C4-2B (cell line): ENCODE results near the gene ZNF775.

Source experiments
- H3K27ac ChIP-seq: fragments of 450-650 bp; 2 replicates; pipeline ENCODE4 v1.5.1; 2017
- CTCF ChIP-seq: fragments of 450-650 bp; conservative IDR thresholded peaks from 2 replicates; pipeline ENCODE4 v1.5.1; 2017; ENCODE audit warnings: mild to moderate bottlenecking
- ZFX ChIP-seq: fragments of 450-650 bp; IDR thresholded peaks from 2 replicates; pipeline ENCODE4 v1.6.1; 2017

ZNF775 gene

GRCh38 chr7:150408393-150409299 is 29.5 kb downstream of the ZNF775 start:
- TF ChIP-seq ZFX = no peak
- TF ChIP-seq CTCF = no peak
- H3K27ac ChIP-seq = no peak overlapping the region

GRCh38 chr7:150409300-150410030 is 30.3 kb downstream of the ZNF775 start:
- H3K27ac ChIP-seq = no peak overlapping the region
- TF ChIP-seq CTCF (no peak), ZFX (no peak)

GRCh38 chr7:150410131-150410530 is 31.0 kb downstream of the ZNF775 start:
- no peak overlapping the region for H3K27ac ChIP-seq
- TF ChIP-seq ZFX = no peak
- no peak for TF ChIP-seq CTCF

GRCh38 chr7:150410680-150411346 is 31.7 kb downstream of the ZNF775 start:
- TF ChIP-seq ZFX (no peak), CTCF (no peak)
- H3K27ac ChIP-seq = no peak overlapping the region

GRCh38 chr7:150411606-150412005 is 32.5 kb downstream of the ZNF775 start:
- no peak for TF ChIP-seq CTCF
- no peak for TF ChIP-seq ZFX
- H3K27ac ChIP-seq = no peak overlapping the region

GRCh38 chr7:150412016-150412415 is 32.9 kb downstream of the ZNF775 start:
- no peak overlapping the region for H3K27ac ChIP-seq
- no peak for TF ChIP-seq CTCF
